ENCODE results near the gene TMC6.
"Not testable (repeated sequence)": the region's sequence is repeated elsewhere in the genome, so short reads cannot be mapped to it uniquely, and the experiment has no call there.

The TMC6 gene

GRCh38 chr17:78128551-78129350 lies at the start of gene TMC6:
TSS of gene TMC6 (minus strand) at chr17:78128755. CDS start at chr17:78126832, 1,923 bp downstream.
- DNase-seq: peak; percentile 57 to 72

- peak; percentile 71 to 79 for DNase-seq
These were observed 48.0 kb upstream of the TMC6 start for GRCh38 chr17:78176548-78177025.

GRCh38 chr17:78175643-78175981 lies 47.1 kb upstream of the TMC6 start:
- no peak for DNase-seq

- DNase-seq: no peak
These were observed 46.5 kb upstream of the TMC6 start for GRCh38 chr17:78174870-78175642.

- no peak for DNase-seq
These were observed 45.9 kb upstream of the TMC6 start for GRCh38 chr17:78174346-78174869.

- DNase-seq: no peak
These were observed 44.7 kb upstream of the TMC6 start for GRCh38 chr17:78173097-78173715.

- DNase-seq: no peak
These were observed 43.9 kb upstream of the TMC6 start for GRCh38 chr17:78172249-78173051.

- not testable (repeated sequence) for DNase-seq
These were observed 43.2 kb upstream of the TMC6 start for GRCh38 chr17:78171591-78172248.

- DNase-seq: no peak
These were observed 42.4 kb upstream of the TMC6 start for GRCh38 chr17:78170692-78171590.

GRCh38 chr17:78168903-78169793 lies 40.6 kb upstream of the TMC6 start:
- peak; percentile 64 to 66 for DNase-seq

- peak; percentile 81 to 89 for DNase-seq
These were observed 39.8 kb upstream of the TMC6 start, which contains the start of gene SYNGR2 for GRCh38 chr17:78168242-78168902. TSS of gene SYNGR2 (plus strand) at chr17:78168581. CDS start at chr17:78168617, 36 bp downstream.

GRCh38 chr17:78166416-78166815 lies 37.9 kb upstream of the TMC6 start:
- no peak for DNase-seq

GRCh38 chr17:78164748-78165607 lies 36.4 kb upstream of the TMC6 start:
- no peak for DNase-seq

- no peak for DNase-seq
These were observed 35.6 kb upstream of the TMC6 start for GRCh38 chr17:78163881-78164747.

GRCh38 chr17:78159575-78160158 lies 31.1 kb upstream of the TMC6 start:
- DNase-seq: no peak

All from stimulated activated CD4-positive, alpha-beta T cell treated with anti-CD3 and anti-CD28 coated beads, Interleukin-4, amount 100 ng/mL, for 4 hours (primary cell).